NK-92 (cell line): ENCODE data around the gene AGRN.

Experiments
- DNase-seq: peaks from one replicate; lab custom pipeline; 2025; ENCODE audit not compliant: unreplicated experiment; lab: John Stamatoyannopoulos, UW

The AGRN gene

GRCh38 chr1:1035291-1035943 is 15.5 kb downstream of the AGRN start:
- DNase-seq: no peak

DNA sequence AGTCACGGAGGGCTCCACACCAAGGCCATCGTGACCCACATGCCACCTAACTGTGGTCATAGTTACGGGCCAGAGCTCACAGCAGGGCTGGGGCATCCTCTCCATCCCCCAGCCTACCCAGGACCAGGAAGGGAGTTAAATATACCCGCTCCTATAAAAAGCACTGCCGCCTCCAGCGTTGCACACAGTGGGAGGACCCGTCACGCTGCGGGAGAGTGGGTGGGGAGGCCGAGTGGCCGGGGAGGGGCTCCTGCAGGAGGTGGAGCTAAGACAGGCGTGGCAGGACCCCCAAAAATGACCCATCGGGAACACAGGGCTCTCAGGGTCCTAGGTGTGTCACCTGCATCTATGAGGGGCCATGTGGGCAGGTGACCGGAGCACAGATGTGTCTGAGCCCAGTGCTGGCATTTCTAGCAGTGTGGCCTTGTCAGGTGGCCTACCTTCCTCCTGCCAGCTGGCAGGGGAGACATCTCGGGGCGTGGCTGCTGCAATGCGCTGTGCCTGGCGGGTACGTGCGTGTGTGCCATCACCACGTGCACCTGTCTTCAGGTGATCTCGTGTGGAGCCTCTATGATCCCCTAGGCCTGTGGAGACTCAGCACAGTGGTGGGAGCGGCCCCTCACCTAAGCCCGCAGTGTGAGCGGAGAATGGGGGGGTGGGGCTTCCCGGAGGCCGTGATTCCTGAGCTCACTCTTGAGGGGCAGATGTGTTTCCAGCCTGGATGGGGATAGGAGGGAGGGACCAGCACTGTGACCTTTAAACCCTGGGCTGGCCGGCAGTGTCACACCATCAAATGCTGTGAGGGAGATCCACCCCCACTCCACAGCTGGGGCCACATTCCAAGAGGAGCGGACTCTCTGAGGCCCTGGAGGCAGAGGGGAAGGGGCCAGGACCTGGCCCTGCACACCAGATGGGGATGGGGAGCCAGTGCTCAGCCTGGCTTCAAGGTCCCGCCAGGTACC is 17.7 kb downstream of the AGRN start:
- DNase-seq: no peak

GRCh38 chr1:1038694-1039093 is 18.8 kb downstream of the AGRN start:
- no peak for DNase-seq

DNA sequence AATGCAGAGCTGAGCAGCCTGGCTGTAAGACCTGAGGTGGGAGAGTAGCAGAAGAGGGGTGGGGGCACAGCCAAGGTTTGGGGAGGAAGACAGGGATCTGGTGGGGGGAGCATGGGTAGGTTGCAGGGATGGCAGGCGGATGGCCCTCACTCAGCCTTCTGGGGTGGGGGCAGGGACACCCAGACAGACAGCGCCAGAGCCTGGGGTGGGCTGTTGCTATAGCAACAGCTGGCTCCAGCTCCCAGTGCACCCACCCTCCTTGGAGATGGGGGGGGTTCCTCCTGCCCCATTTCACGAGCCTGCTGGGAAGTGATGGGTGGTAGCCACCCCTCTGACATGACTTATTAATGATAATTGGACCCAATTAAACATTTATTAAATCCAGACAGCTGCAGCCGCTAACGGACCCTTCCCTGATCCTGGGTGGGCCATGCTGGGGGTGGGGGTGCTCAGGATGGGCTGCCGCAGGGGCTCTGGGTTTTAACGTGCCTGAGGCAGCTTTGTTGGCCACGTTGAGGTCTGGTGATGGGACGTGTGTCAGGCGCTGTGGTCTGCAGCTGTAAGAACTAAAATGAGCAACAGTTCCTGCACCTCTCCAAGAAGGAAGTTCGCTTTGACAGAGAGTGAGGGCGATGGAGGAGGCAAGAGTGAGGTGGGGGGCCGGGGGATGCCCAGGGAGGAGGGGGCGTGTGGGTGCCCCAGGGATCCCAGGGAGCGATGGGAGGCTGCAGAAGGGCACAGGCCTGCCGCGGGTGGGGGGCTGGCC is 19.4 kb downstream of the AGRN start:
- no peak for DNase-seq

DNA sequence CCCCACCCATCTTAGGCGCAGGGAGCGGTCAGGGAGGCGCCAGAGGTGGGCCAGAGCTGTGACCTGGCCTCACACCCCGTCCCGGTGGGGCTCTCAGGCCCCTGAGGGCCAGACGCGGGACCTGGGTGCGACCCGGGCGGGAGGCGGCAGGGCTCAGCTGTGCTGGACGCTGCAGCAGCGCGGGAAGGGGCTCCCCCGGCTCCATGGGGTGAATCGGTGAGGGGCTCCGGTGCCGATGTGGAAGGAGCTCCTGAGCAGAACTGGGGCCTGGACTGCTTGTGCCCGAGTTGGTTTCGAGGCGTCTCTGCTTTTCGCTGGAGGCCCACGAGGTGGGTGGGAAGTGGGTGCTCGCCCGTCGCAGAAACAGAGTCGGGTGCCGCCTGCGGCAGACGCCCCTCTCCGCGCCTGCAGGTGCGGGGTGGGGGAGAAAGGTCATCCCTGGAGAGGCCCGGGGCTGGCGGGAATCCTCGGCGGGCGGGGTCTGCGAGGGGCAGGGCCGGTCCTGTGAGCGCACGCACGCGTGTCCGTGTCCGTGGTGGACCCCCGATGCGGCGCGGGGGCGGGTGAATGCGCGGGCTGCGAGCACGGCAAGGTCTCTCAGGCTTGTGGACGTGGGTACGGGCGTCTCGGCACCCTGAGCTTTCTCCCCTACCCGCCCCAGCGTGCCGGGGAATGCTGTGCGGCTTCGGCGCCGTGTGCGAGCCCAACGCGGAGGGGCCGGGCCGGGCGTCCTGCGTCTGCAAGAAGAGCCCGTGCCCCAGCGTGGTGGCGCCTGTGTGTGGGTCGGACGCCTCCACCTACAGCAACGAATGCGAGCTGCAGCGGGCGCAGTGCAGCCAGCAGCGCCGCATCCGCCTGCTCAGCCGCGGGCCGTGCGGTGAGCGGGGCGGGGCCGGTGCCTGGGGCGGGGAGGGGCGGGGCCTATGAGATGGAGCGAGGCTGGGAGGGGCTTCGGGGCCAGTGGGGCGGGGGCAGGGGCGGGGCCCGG is 20.4 kb downstream of the AGRN start:
- DNase-seq: peak; percentile 24

GRCh38 chr1:1041092-1041523 is 21.2 kb downstream of the AGRN start:
- DNase-seq: no peak

DNA sequence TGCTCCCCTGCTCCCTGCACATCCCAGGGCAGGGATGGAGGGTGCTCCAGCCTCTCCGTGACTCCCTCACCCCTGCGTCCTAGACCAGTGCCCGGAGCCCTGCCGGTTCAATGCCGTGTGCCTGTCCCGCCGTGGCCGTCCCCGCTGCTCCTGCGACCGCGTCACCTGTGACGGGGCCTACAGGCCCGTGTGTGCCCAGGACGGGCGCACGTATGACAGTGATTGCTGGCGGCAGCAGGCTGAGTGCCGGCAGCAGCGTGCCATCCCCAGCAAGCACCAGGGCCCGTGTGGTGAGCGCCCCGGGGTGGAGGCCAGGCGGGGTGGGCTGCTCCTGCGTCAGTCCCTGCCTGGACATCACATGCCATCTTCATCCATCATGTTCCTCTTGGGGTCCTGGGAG is 22.0 kb downstream of the AGRN start:
- DNase-seq: no peak

DNA sequence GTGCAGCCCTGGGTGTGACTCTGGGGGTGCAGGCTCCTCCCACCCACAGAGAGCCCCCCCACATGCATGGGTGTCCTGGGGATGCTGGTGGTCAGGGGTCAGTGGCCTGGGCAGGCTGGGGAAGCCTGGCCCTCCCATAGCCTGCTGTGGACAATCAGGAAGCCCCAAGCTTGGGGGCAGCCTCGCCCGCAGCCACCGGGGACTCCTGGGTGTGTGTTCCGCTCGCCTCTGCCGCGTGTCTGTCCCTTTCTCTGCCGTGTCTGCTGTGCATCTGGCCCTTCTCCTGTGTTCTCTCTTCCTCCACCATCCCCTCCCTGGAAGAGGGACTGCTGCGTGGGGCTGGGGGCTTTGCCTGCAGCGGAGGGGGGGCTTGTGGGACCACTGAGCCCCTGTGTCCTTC is 22.9 kb downstream of the AGRN start:
- DNase-seq: no peak

- DNase-seq: no peak
These were observed 23.5 kb downstream of the AGRN start for GRCh38 chr1:1043411-1043810.

DNA sequence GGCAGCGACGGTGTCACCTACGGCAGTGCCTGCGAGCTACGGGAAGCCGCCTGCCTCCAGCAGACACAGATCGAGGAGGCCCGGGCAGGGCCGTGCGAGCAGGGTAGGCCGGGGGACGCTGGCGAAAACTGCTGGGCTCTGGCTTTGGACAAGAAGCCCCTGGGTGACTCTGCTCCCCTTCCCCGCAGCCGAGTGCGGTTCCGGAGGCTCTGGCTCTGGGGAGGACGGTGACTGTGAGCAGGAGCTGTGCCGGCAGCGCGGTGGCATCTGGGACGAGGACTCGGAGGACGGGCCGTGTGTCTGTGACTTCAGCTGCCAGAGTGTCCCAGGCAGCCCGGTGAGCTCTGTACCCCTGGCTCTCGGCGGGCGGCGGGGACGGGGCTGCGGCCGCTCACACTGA is 24.0 kb downstream of the AGRN start:
- no peak for DNase-seq

DNA sequence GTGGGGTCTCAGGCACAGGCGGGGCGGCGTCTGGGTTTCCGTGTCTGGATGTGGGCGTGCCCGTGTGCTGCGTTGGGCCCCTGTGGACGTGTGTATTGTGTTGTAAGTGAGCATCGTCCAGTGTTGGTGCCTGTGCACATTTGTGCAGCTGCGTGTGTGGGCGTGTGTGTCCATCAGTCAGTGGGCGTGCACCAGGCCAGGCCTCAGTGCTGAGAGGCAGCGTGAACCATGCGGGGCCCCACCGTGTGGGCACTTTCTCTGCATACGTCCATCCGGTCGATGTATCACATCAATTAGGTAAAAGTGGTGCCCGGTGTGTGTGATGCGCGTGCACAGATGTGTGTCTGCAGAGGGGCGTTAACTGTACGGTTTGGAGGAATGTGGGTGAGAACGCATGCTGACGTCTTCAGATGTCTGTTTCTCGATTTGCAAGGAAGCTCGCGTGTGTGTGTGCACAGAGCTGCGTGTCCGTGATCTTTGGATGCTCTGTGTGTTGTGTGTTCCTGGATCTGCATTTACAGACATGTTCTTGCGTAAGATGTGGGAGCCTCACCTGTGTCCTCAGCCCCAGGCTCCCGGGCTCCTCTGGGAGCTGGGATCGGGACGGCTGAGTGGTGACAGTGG is 24.6 kb downstream of the AGRN start:
- DNase-seq: no peak

DNA sequence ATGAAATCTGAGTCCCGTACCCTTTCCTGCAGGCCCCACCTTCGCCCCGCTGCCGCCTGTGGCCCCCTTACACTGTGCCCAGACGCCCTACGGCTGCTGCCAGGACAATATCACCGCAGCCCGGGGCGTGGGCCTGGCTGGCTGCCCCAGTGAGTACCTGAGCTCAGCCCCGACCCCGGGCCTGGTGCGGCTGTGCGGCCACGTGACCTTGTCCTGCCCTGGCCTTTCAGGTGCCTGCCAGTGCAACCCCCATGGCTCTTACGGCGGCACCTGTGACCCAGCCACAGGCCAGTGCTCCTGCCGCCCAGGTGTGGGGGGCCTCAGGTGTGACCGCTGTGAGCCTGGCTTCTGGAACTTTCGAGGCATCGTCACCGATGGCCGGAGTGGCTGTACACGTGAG is 25.2 kb downstream of the AGRN start:
- DNase-seq: no peak

DNA sequence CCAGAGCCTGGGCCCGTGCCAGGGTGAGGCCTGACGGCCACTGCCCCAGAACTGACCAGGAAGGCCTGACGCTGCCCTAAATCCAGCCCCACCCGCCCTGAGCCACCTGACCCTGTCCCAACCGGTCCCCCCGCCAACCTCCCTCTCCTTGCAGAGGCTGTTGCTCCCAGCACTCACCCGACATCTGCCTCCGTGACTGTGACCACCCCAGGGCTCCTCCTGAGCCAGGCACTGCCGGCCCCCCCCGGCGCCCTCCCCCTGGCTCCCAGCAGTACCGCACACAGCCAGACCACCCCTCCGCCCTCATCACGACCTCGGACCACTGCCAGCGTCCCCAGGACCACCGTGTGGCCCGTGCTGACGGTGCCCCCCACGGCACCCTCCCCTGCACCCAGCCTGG is 26.3 kb downstream of the AGRN start:
- no peak for DNase-seq

DNA sequence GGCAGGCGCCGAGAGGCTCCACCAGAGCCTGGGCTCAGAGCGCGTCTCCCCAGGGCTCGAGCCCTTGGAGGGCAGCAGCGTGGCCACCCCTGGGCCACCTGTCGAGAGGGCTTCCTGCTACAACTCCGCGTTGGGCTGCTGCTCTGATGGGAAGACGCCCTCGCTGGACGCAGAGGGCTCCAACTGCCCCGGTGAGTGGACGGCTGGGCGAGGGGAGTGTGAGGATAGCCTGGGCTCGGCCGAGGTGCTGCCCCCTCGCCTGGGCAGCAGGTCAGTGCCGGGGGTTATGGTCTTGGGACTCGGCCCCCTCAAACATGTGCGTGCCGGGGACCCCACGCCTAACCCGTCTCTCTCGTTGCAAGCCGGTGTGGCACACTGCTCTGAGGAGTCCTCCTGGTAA is 26.8 kb downstream of the AGRN start:
- no peak for DNase-seq

- no peak for DNase-seq
These were observed 27.5 kb downstream of the AGRN start for GRCh38 chr1:1047407-1047806.

DNA sequence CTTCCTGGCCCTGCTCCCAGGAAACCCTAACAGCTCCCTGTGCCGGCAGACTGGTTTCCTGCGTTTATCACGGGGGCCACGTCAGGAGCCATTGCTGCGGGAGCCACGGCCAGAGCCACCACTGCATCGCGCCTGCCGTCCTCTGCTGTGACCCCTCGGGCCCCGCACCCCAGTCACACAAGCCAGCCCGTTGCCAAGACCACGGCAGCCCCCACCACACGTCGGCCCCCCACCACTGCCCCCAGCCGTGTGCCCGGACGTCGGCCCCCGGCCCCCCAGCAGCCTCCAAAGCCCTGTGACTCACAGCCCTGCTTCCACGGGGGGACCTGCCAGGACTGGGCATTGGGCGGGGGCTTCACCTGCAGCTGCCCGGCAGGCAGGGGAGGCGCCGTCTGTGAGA is 28.0 kb downstream of the AGRN start:
- DNase-seq: no peak

DNA sequence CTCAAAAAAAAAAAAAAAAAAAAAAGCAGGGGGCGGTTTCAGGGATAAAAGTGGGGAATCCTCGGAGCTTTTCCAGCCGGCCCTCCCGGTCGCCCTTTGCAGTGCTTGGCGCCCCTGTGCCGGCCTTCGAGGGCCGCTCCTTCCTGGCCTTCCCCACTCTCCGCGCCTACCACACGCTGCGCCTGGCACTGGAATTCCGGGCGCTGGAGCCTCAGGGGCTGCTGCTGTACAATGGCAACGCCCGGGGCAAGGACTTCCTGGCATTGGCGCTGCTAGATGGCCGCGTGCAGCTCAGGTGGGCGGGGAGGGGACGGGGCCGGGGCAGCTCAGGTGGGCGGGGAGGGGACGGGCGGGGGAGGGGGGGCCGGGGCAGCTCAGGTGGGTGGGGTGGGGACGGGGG is 28.8 kb downstream of the AGRN start:
- DNase-seq: no peak

DNA sequence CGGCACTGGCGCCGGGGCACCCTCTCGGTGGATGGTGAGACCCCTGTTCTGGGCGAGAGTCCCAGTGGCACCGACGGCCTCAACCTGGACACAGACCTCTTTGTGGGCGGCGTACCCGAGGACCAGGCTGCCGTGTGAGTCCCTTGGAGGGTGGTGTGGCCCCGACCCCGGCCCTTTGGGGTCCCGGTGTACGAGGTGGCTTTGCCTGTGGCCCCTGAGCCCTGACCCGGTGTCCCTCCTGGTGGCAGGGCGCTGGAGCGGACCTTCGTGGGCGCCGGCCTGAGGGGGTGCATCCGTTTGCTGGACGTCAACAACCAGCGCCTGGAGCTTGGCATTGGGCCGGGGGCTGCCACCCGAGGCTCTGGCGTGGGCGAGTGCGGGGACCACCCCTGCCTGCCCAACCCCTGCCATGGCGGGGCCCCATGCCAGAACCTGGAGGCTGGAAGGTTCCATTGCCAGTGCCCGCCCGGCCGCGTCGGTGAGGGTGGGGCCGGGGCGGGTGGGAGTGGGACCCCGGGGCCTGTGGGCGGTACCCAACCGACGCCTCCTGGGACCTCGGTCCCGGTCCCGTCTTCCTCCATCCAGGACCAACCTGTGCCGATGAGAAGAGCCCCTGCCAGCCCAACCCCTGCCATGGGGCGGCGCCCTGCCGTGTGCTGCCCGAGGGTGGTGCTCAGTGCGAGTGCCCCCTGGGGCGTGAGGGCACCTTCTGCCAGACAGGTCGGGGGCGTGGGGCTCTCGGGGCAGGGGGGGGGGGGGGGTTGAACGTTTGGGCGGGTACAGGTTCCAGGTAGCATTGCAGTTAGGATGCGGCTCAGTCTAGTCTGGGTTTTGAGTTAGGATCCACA is 29.6 kb downstream of the AGRN start:
- DNase-seq: no peak

DNA sequence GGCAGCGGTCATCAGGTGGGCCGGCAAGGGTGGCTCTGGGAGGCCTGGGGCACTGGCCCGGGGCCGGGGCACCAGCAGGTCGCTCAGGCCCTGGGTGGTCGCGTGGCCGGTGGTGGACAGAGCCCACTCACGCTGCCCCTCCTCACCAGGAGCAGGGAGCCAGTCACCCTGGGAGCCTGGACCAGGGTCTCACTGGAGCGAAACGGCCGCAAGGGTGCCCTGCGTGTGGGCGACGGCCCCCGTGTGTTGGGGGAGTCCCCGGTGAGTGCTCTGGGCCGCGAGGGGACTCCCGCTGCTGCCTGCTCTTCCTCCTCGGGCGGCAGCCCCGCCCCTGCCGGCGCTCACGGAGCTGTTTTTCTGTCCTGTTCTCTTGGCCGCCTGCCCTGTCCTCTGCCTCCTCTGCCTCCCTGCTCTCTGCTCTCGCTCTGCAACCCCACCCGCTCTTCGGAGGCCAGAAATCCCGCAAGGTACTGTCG is 30.7 kb downstream of the AGRN start:
- DNase-seq: no peak
